ENCODE data around the gene BCL2.

DNA sequence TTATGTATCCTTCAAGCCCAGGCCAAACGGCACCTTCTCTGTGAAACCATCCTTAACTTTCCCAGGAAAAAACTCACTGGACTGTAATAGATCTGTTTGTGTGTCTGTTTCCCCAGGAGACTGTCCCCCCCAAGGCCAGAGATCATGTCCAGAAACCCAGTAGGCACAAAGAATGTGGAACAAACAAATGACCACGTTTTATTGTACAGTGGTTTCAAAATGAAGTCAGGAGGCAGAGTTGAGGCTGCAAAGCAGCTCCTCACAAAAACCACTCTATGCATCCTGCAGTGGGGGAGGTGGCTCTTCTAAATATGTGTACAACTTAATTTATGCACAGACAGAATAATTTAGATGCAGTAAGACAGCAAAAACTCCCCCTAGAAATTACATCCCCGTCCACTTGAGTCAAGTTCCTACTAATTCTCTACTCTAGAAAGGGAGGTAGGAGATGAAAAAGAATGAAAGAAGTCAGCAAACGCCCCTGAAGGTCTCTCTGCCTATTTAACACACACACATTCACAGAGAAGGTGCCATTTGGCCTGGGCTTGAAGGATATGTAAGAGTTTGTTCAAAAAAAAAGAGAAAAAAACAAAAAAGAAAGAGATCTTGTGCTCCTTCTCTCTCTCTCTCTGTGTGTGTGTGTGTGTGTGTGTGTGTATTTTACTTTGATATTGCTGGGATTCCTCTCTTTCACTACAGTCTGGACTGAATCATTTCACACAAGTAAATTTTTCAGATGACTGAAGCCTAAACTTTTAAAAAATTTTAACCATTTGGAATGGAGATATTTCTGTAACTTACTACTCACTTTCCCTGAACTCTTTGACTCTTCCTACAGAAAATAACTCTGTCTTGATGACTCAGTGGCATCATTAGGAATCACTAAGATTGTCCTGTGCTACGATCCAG, 19.5 kb downstream of the BCL2 start:
- TF ChIP-seq JUND (IDR thresholded peaks at IDR 0.05; ENCODE audit: borderline replicate concordance, low read depth, low read length): no peak
- no peak for TF ChIP-seq JUND (tag; IDR thresholded peaks at IDR 0.05; ENCODE audit: borderline replicate concordance, low read depth, low read length)
- TF ChIP-seq, protein P1, sequence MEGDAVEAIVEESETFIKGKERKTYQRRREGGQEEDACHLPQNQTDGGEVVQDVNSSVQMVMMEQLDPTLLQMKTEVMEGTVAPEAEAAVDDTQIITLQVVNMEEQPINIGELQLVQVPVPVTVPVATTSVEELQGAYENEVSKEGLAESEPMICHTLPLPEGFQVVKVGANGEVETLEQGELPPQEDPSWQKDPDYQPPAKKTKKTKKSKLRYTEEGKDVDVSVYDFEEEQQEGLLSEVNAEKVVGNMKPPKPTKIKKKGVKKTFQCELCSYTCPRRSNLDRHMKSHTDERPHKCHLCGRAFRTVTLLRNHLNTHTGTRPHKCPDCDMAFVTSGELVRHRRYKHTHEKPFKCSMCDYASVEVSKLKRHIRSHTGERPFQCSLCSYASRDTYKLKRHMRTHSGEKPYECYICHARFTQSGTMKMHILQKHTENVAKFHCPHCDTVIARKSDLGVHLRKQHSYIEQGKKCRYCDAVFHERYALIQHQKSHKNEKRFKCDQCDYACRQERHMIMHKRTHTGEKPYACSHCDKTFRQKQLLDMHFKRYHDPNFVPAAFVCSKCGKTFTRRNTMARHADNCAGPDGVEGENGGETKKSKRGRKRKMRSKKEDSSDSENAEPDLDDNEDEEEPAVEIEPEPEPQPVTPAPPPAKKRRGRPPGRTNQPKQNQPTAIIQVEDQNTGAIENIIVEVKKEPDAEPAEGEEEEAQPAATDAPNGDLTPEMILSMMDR (IDR thresholded peaks at IDR 0.05 in 2 of 3, conservative IDR thresholded peaks at IDR 0.05 in 1 of 3; ENCODE audit: insufficient read depth in 2 of 3, low read depth in 1 of 3, low read length in 3 of 3): no peak
- TF ChIP-seq CBX8 (IDR thresholded peaks at IDR 0.05; ENCODE audit: borderline replicate concordance, extremely low read depth, low read depth, low read length, poor library complexity, severe bottlenecking): no peak
- TF ChIP-seq MYBL2 (IDR thresholded peaks at IDR 0.05; ENCODE audit: low read depth): no peak
- TF ChIP-seq MYBL2 (CRISPR knock-in tag; IDR thresholded peaks at IDR 0.05; ENCODE audit: borderline replicate concordance): no peak
- TF ChIP-seq, protein P2, sequence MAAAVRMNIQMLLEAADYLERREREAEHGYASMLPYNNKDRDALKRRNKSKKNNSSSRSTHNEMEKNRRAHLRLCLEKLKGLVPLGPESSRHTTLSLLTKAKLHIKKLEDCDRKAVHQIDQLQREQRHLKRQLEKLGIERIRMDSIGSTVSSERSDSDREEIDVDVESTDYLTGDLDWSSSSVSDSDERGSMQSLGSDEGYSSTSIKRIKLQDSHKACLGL (CRISPR knock-in tag; IDR thresholded peaks at IDR 0.05; ENCODE audit: borderline replicate concordance, poor library complexity, severe bottlenecking): no peak
- no peak for TF ChIP-seq ZNF165 (CRISPR knock-in tag; IDR thresholded peaks at IDR 0.05; ENCODE audit: borderline replicate concordance)
- TF ChIP-seq, protein P3, sequence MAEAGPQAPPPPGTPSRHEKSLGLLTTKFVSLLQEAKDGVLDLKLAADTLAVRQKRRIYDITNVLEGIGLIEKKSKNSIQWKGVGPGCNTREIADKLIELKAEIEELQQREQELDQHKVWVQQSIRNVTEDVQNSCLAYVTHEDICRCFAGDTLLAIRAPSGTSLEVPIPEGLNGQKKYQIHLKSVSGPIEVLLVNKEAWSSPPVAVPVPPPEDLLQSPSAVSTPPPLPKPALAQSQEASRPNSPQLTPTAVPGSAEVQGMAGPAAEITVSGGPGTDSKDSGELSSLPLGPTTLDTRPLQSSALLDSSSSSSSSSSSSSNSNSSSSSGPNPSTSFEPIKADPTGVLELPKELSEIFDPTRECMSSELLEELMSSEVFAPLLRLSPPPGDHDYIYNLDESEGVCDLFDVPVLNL (CRISPR knock-in tag; IDR thresholded peaks at IDR 0.05; ENCODE audit: low read depth): no peak
- TF ChIP-seq GTF2F1 (IDR thresholded peaks at IDR 0.05; ENCODE audit: low read depth, low read length): no peak
- no peak for TF ChIP-seq POLR2AphosphoS5 (IDR thresholded peaks at IDR 0.05; ENCODE audit: control insufficient read depth, insufficient read depth, low read depth, low read length)

Measured in K562 (cell line).